Lower leg skin (tissue), 3 donors: ENCODE measurements around the gene KIAA1614.
"Not testable (repeated sequence)": the region's sequence is repeated elsewhere in the genome, so short reads cannot be mapped to it uniquely, and the experiment has no call there.

Experiments
- POLR2A ChIP-seq, 2 donors: fragments of 450-650 bp; IDR thresholded peaks; one replicate each; pipeline ENCODE4 v1.6.1; 2016 to 2017; ENCODE audit warnings: antibody characterized with exemption in 2 of 2, mild to moderate bottlenecking in 1 of 2, moderate library complexity in 1 of 2
- TF ChIP-seq, protein P1 (sequence below), 3 donors: fragments of 450-650 bp; IDR thresholded peaks; one replicate each; pipeline ENCODE4 v1.5.1; 2016; ENCODE audit warnings: antibody characterized with exemption in 3 of 3, mild to moderate bottlenecking in 3 of 3, moderate library complexity in 2 of 3

DNA sequence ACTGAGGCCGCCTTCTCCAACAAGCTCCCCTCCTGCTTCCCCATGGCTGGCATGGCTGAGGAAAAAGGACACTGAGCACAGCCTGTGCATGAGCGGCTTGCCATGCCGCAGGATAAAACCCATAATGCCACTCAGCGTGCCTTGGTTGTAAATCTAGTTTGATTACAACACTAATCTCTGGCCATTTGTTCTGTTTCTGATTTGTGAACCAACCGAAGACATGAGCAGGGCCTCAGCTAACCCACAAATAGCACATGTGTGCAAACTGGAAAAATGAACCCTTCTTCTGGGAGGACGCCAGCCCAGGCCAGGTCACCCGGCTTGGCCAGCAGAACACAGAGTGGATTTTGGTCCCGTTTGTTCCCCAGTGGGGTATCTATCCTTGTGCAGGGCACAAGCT is 56.1 kb downstream of the KIAA1614 start:
- TF ChIP-seq, protein P1, sequence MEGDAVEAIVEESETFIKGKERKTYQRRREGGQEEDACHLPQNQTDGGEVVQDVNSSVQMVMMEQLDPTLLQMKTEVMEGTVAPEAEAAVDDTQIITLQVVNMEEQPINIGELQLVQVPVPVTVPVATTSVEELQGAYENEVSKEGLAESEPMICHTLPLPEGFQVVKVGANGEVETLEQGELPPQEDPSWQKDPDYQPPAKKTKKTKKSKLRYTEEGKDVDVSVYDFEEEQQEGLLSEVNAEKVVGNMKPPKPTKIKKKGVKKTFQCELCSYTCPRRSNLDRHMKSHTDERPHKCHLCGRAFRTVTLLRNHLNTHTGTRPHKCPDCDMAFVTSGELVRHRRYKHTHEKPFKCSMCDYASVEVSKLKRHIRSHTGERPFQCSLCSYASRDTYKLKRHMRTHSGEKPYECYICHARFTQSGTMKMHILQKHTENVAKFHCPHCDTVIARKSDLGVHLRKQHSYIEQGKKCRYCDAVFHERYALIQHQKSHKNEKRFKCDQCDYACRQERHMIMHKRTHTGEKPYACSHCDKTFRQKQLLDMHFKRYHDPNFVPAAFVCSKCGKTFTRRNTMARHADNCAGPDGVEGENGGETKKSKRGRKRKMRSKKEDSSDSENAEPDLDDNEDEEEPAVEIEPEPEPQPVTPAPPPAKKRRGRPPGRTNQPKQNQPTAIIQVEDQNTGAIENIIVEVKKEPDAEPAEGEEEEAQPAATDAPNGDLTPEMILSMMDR (IDR thresholded peaks at IDR 0.05): not testable (repeated sequence)
- not testable (repeated sequence) for TF ChIP-seq POLR2A (IDR thresholded peaks at IDR 0.05)
